Prostate gland (tissue), 2 donors: Measurements from ENCODE around the gene NANOS2.

Experiments
- CTCF ChIP-seq, 4 experiments: fragments of 200-600 bp in 2 of 4; fragments of 450-650 bp in 2 of 4; sonication (generic) in 2 of 4; IDR thresholded peaks; 1 replicate in 3 of 4; 2 replicates in 1 of 4; pipeline ENCODE4 v1.5.1; 2016 to 2019; ENCODE audit warnings: antibody characterized with exemption in 4 of 4, mild to moderate bottlenecking in 2 of 4, moderate library complexity in 2 of 4
- POLR2AphosphoS5 ChIP-seq: sonication (generic); formaldehyde crosslinking; IDR thresholded peaks from one replicate; pipeline ENCODE4 v1.6.1; 2017; ENCODE audit warnings: antibody characterized with exemption

- no peak for TF ChIP-seq CTCF (IDR thresholded peaks at IDR 0.05)
- no peak for TF ChIP-seq POLR2AphosphoS5
These were observed 39.6 kb upstream of the NANOS2 start for GRCh38 chr19:45954156-45954555.
